K562 (cell line): Measurements from ENCODE around the gene SLC35G1. TPM values are rescaled to one million over a fixed set of nuclear protein-coding genes. Genes with fewer than 3 reads are reported as not detected.

Experiments
- ATAC-seq: fragments of 200-7000 bp; cut with Tn5 transposase; 3 replicates; pipeline ENCODE4 v1.9.1; 2020; ENCODE audit warnings: moderate library complexity
- BruUV-seq: library from RNA; stranded (reverse); fragments of 400-500 nt; replicated peaks from 2 replicates; lab custom pipeline; 2021; lab: Mats Ljungman, UMichigan
- CTCF ChIA-PET: fragments of 300-600 bp; formaldehyde crosslinking; extraction: SDS; loops from one replicate; lab custom pipeline; 2021; ENCODE audit warnings: low intra/inter-chr PET ratio; lab: Yijun Ruan, JAX
- POLR2A ChIA-PET: fragments of 300-600, 350-650 bp; sonication (Branson Sonifier 250); formaldehyde crosslinking; extraction: SDS; loops from one replicate; lab custom pipeline; 2021; ENCODE audit warnings: antibody characterized with exemption, inconsistent platforms; lab: Yijun Ruan, JAX
- DNase-seq, 4 experiments: peaks; one replicate each; pipeline versions ENCODE4 v3.0.0 to v3.0.0-alpha.2; 2011 to 2018; ENCODE audit warnings: low spot score in 3 of 4, mixed read lengths in 3 of 4; ENCODE audit errors: extremely low read depth in 1 of 4
- FAIRE-seq: peaks from 2 replicates; lab custom pipeline; 2011; peaks lifted over from hg19 to GRCh38; lab: Jason Lieb, UNC
- H2AFZ ChIP-seq: 2 replicates; pipeline ENCODE4 v1.6.0; 2011; ENCODE audit warnings: low read depth, low read length, control low read depth, inconsistent platforms
- H3K27ac ChIP-seq: fragments of 200-600 bp; 3 replicates; pipeline ENCODE4 v1.8.0; 2011; ENCODE audit warnings: low read depth, mild to moderate bottlenecking, control low read depth, inconsistent platforms, low read length, moderate library complexity, mixed read lengths; ENCODE audit errors: extremely low read depth
- H3K27me3 ChIP-seq, 2 experiments: fragments of 300-600 bp in 1 of 2; 2 replicates in 1 of 2; 3 replicates in 1 of 2; pipeline versions ENCODE4 v1.6.0 to v1.8.0; 2011; ENCODE audit warnings: inconsistent platforms in 2 of 2, low read length in 2 of 2, mild to moderate bottlenecking in 1 of 2, mixed read lengths in 1 of 2, moderate library complexity in 1 of 2; ENCODE audit not compliant: control insufficient read depth in 2 of 2, insufficient read depth in 2 of 2
- H3K36me3 ChIP-seq: fragments of 300-600 bp; 3 replicates; pipeline ENCODE4 v1.8.0; 2011; ENCODE audit warnings: mild to moderate bottlenecking, low read length, inconsistent platforms; ENCODE audit not compliant: control insufficient read depth, insufficient read depth
- H3K4me1 ChIP-seq, 2 experiments: fragments of 200-600 bp in 1 of 2; replicated peaks in 1 of 2; 2 replicates in 1 of 2; 3 replicates in 1 of 2; pipeline versions ENCODE4 v1.5.1 to v1.8.0; 2011; ENCODE audit warnings: inconsistent platforms in 2 of 2, low read length in 2 of 2, mild to moderate bottlenecking in 1 of 2, mixed read lengths in 1 of 2, moderate library complexity in 1 of 2; ENCODE audit not compliant: control insufficient read depth in 2 of 2, insufficient read depth in 2 of 2
- H3K4me2 ChIP-seq: 2 replicates; pipeline ENCODE4 v1.6.1; 2011; ENCODE audit warnings: low read length, control low read depth, inconsistent platforms, mixed read lengths; ENCODE audit not compliant: insufficient read depth
- H3K4me3 ChIP-seq: fragments of 200-600 bp; sonication (generic), shearing (Covaris generic); 2 replicates; pipeline ENCODE4 v1.5.1; 2016; ENCODE audit warnings: control low read depth, inconsistent platforms
- H3K79me2 ChIP-seq: fragments of 200-600 bp; 3 replicates; pipeline ENCODE4 v1.8.0; 2011; ENCODE audit warnings: low read length, inconsistent platforms; ENCODE audit not compliant: control insufficient read depth, insufficient read depth
- H3K9ac ChIP-seq, 2 experiments: 2 replicates each; pipeline versions ENCODE4 v1.6.0 to v1.6.1; 2011; ENCODE audit warnings: low read depth in 2 of 2, low read length in 2 of 2, control low read depth in 1 of 2, inconsistent platforms in 1 of 2, mild to moderate bottlenecking in 1 of 2, mixed read lengths in 1 of 2; ENCODE audit not compliant: insufficient read depth in 1 of 2
- H3K9me1 ChIP-seq: one replicate; pipeline ENCODE4 v1.6.0; 2011; ENCODE audit warnings: inconsistent platforms, mild to moderate bottlenecking, low read length, moderate library complexity; ENCODE audit not compliant: control insufficient read depth, insufficient read depth
- H3K9me3 ChIP-seq: replicated peaks from 2 replicates; pipeline ENCODE4 v1.5.1; 2011; ENCODE audit warnings: low read depth, low read length, inconsistent platforms; ENCODE audit not compliant: control insufficient read depth, insufficient read depth
- H4K20me1 ChIP-seq: replicated peaks from 2 replicates; pipeline ENCODE4 v1.6.1; 2011; ENCODE audit warnings: low read length, inconsistent platforms, mixed read lengths; ENCODE audit not compliant: control insufficient read depth, insufficient read depth
- DMBX1 ChIP-seq: fragments of 250-450 bp; sonication (Bioruptor Pico); IDR thresholded peaks from 2 replicates; pipeline ENCODE4 v1.8.0; 2022; ENCODE audit warnings: inconsistent platforms, mild to moderate bottlenecking, moderate library complexity, borderline replicate concordance
- EP400 ChIP-seq: fragments of 450-650 bp; IDR thresholded peaks from 2 replicates; pipeline ENCODE4 v1.6.1; 2017; ENCODE audit warnings: antibody characterized with exemption, mild to moderate bottlenecking, moderate library complexity
- GTF2F1 ChIP-seq: IDR thresholded peaks from 2 replicates; pipeline ENCODE4 v1.6.1; 2011; ENCODE audit warnings: low read depth, low read length, improper control_type of control experiment
- PHB ChIP-seq: fragments of 250-450 bp; sonication (Bioruptor Pico); IDR thresholded peaks from 2 replicates; pipeline ENCODE4 v1.5.0; 2021
- PRPF4 ChIP-seq: fragments of 200-400 bp; formaldehyde crosslinking; IDR thresholded peaks from one replicate; pipeline ENCODE4 v1.6.1; 2017; ENCODE audit warnings: low read length, low read depth, mild to moderate bottlenecking; ENCODE audit not compliant: insufficient read depth, poor library complexity, severe bottlenecking
- PTBP1 ChIP-seq: fragments of 200-400 bp; formaldehyde crosslinking; IDR thresholded peaks from 2 replicates; pipeline ENCODE4 v1.6.1; 2017; ENCODE audit warnings: low read depth, low read length
- ZBTB8A ChIP-seq: fragments of 450-650 bp; IDR thresholded peaks from 2 replicates; pipeline ENCODE4 v1.6.1; 2018; ENCODE audit warnings: mild to moderate bottlenecking, moderate library complexity; ENCODE audit not compliant: partially characterized antibody
- ZFP30 ChIP-seq: fragments of 250-450 bp; sonication (Bioruptor Pico); IDR thresholded peaks from 2 replicates; pipeline ENCODE4 v1.8.0; 2022; ENCODE audit warnings: moderate library complexity, mild to moderate bottlenecking, inconsistent platforms, borderline replicate concordance
- ZKSCAN1 ChIP-seq: fragments of 150-350 bp; IDR thresholded peaks from 2 replicates; pipeline ENCODE4 v1.6.1; 2016; ENCODE audit warnings: low read depth, low read length
- whole genome bisulfite sequencing: fragments of 100-300 bp; shearing (Covaris generic); methylation state at CpG from one replicate; pipeline ENCODE4 v1.1.6; 2016; ENCODE audit warnings: low coverage, mixed read lengths; ENCODE audit not compliant: insufficient coverage; ENCODE audit errors: missing lambda C conversion rate; 5-methylcytosine and 5-hydroxymethylcytosine counted together
- in situ Hi-C: fragments of 300-500 bp; cut with MboI; formaldehyde crosslinking; loops from 4 replicates; pipeline ENCODE4 v1.15.0; 2018; ENCODE audit warnings: inconsistent platforms, mixed read lengths
- intact Hi-C: fragments of 100-400 bp; cut with micrococcal nuclease; formaldehyde crosslinking; loops from 2 replicates; pipeline ENCODE4 v1.14.2; 2022
- polyA plus RNA-seq, 8 experiments: library from polyadenylated mRNA; depleted of rRNA in 4 of 8; stranded (reverse) in 5 of 8; unstranded in 3 of 8; fragments of >200 nt; fragmentation: Nextera tagmentation in 2 of 8; fragmentation: Illumina TruSeq in 1 of 8; extraction: Ambion mirVana in 2 of 8; extraction: Trizol in 1 of 8; gene quantifications; 2 replicates each; pipeline versions ENCODE4 v1.2.1 to v1.2.3, GENCODE V29; 2011 to 2014; ENCODE audit warnings: inconsistent platforms in 1 of 8, missing spikeins in 1 of 8
- total RNA-seq, 7 experiments: library from RNA; depleted of rRNA in 6 of 7; stranded (reverse); fragments of >200 nt in 6 of 7; fragmentation: Illumina TruSeq in 2 of 7; extraction: Trizol in 2 of 7; gene quantifications; 2 replicates each; pipeline versions ENCODE4 v1.2.1 to v1.2.3, GENCODE V29; 2011 to 2021; ENCODE audit warnings: low replicate concordance in 1 of 7
- TF ChIP-seq, protein P1 (sequence below): sonication (generic); IDR thresholded peaks from 2 replicates; pipeline ENCODE4 v1.6.1; 2016
- TF ChIP-seq, protein P2 (sequence below): fragments of 250-450 bp; sonication (Bioruptor Pico); IDR thresholded peaks from 2 replicates; pipeline ENCODE4 v1.8.0; 2021; ENCODE audit warnings: mild to moderate bottlenecking, moderate library complexity

The SLC35G1 gene
- total and polyA plus RNA-seq, 9 of the 15 experiments (the other 6 are each of a cell fraction or from before 2014, with no cell fraction given) = 0.76 to 8.5 (median 4.9) TPM

DNA sequence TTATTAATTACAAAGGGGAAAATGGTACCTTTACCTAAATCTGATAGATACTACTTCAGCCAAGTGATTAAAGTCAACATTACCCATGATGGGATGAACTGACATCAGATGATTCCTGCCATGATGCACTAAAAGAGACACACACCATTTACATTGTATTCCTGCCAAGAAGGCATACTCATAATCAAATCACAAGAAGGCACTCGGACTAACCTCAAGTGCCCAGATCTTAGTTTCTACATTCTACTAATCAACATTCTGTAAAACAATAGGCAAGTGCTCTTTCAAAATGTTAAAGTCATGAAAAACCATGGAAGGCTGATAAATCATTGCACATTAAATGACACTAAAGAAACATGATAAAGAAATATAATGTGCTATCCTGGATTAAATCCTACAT is 44.4 kb downstream of the SLC35G1 start:
- Histone ChIP-seq H3K79me2 (no peaks in the 10 kb centered on the region), H3K9me3 (no peaks in the 10 kb centered on the region), H3K36me3 (no peaks in the 10 kb centered on the region), H2AFZ (no peak overlapping the region)
- BruUV-seq = no TSS peak
- ChIA-PET CTCF (no interaction called here), POLR2A (no interaction called here)
- no peak for DNase-seq
- WGBS = 0% methylated on average over 1 of the region's 1 CpG
- TF ChIP-seq ZBTB8A (no peak), EP400 (no peak), ZFP30 (CRISPR knock-in tag) (no peak), ZKSCAN1 (no peak), GTF2F1 (no peak), PHB (no peak), DMBX1 (CRISPR knock-in tag) (no peak), PTBP1 (no peak), PRPF4 (no peak)
- TF ChIP-seq, protein P1, sequence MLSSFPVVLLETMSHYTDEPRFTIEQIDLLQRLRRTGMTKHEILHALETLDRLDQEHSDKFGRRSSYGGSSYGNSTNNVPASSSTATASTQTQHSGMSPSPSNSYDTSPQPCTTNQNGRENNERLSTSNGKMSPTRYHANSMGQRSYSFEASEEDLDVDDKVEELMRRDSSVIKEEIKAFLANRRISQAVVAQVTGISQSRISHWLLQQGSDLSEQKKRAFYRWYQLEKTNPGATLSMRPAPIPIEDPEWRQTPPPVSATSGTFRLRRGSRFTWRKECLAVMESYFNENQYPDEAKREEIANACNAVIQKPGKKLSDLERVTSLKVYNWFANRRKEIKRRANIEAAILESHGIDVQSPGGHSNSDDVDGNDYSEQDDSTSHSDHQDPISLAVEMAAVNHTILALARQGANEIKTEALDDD = no peak
- TF ChIP-seq, protein P2, sequence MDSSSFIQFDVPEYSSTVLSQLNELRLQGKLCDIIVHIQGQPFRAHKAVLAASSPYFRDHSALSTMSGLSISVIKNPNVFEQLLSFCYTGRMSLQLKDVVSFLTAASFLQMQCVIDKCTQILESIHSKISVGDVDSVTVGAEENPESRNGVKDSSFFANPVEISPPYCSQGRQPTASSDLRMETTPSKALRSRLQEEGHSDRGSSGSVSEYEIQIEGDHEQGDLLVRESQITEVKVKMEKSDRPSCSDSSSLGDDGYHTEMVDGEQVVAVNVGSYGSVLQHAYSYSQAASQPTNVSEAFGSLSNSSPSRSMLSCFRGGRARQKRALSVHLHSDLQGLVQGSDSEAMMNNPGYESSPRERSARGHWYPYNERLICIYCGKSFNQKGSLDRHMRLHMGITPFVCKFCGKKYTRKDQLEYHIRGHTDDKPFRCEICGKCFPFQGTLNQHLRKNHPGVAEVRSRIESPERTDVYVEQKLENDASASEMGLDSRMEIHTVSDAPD = no peak
- TF ChIP-seq, all 486 proteins: peak for 0
- no peak overlapping the region for H3K9ac ChIP-seq
- no peak for FAIRE-seq
- no peaks in the 10 kb centered on the region for H3K27me3 ChIP-seq
- no peaks in the 10 kb centered on the region for H4K20me1 ChIP-seq
- in situ Hi-C loops (no loop called here), intact Hi-C loops (no loop called here)
- no peak for ATAC-seq
- no peak overlapping the region for H3K4me3 ChIP-seq
- H3K27ac ChIP-seq = no peak overlapping the region
- no peak overlapping the region for H3K4me2 ChIP-seq
- no peaks in the 10 kb centered on the region for H3K9me1 ChIP-seq
- no peaks in the 10 kb centered on the region for H3K4me1 ChIP-seq
